Activated T-cell treated with anti-CD3 and anti-CD28 coated beads, Interleukin-2, amount 50 U/mL, for 24 hours (primary cell): Measurements from ENCODE around the gene FAM120A.

Source experiments
- DNase-seq: peaks from one replicate; pipeline ENCODE4 v3.0.0-alpha.2; 2020
- H3K27ac Mint-ChIP-seq: 2 replicates; pipeline ENCODE4 v1.8.0; 2020; ENCODE audit warnings: mild to moderate bottlenecking, mixed read lengths
- H3K27me3 Mint-ChIP-seq: 2 replicates; pipeline ENCODE4 v1.8.0; 2020; ENCODE audit warnings: mixed read lengths
- H3K36me3 Mint-ChIP-seq: 2 replicates; pipeline ENCODE4 v1.8.0; 2020; ENCODE audit warnings: low read depth, mixed read lengths
- H3K4me1 Mint-ChIP-seq: 2 replicates; pipeline ENCODE4 v1.8.0; 2020; ENCODE audit warnings: low read depth, mixed read lengths
- H3K4me3 Mint-ChIP-seq: 2 replicates; pipeline ENCODE4 v1.8.0; 2020; ENCODE audit warnings: mild to moderate bottlenecking, moderate library complexity, mixed read lengths
- H3K9me3 Mint-ChIP-seq: 2 replicates; pipeline ENCODE4 v1.8.0; 2020; ENCODE audit warnings: mixed read lengths

FAM120A gene

GRCh38 chr9:93586290-93587057 is 135.0 kb downstream of the FAM120A start:
- no peak for DNase-seq
- H3K4me1 Mint-ChIP-seq, result peaks cover 70% of the 10 kb centered on the region
- H3K27me3 Mint-ChIP-seq, result no peaks in the 10 kb centered on the region
- H3K4me3 Mint-ChIP-seq, result no peak overlapping the region
- peak overlapping the region; percentile 63 for H3K27ac Mint-ChIP-seq
- peaks cover 21% of the 10 kb centered on the region for H3K36me3 Mint-ChIP-seq
- H3K9me3 Mint-ChIP-seq, result peaks cover 15% of the 10 kb centered on the region

GRCh38 chr9:93587284-93587650 is 135.8 kb downstream of the FAM120A start:
- peaks cover 21% of the 10 kb centered on the region for H3K36me3 Mint-ChIP-seq
- H3K9me3 Mint-ChIP-seq, result peaks cover 15% of the 10 kb centered on the region
- peaks cover 76% of the 10 kb centered on the region for H3K4me1 Mint-ChIP-seq
- H3K27me3 Mint-ChIP-seq, result no peaks in the 10 kb centered on the region
- DNase-seq, result no peak
- H3K27ac Mint-ChIP-seq, result no peak overlapping the region
- no peak overlapping the region for H3K4me3 Mint-ChIP-seq

GRCh38 chr9:93587651-93588347 is 136.3 kb downstream of the FAM120A start:
- H3K4me3 Mint-ChIP-seq, result no peak overlapping the region
- peaks cover 17% of the 10 kb centered on the region for H3K36me3 Mint-ChIP-seq
- H3K27ac Mint-ChIP-seq, result peak overlapping the region; percentile 9
- H3K4me1 Mint-ChIP-seq, result peaks cover 77% of the 10 kb centered on the region
- no peaks in the 10 kb centered on the region for H3K27me3 Mint-ChIP-seq
- H3K9me3 Mint-ChIP-seq, result peaks cover 15% of the 10 kb centered on the region
- DNase-seq, result no peak

- Mint-ChIP-seq H3K4me3 (no peak overlapping the region), H3K9me3 (peaks cover 10% of the 10 kb centered on the region), H3K27me3 (no peaks in the 10 kb centered on the region), H3K36me3 (peaks cover 11% of the 10 kb centered on the region), H3K4me1 (peaks cover 80% of the 10 kb centered on the region), H3K27ac (no peak overlapping the region)
- DNase-seq, result no peak
Observed at GRCh38 chr9:93588641-93589609, 137.4 kb downstream of the FAM120A start.

GRCh38 chr9:93589688-93590087 is 138.2 kb downstream of the FAM120A start:
- Mint-ChIP-seq H3K36me3 (peaks cover 3% of the 10 kb centered on the region), H3K4me1 (peaks cover 78% of the 10 kb centered on the region), H3K9me3 (peaks cover 3% of the 10 kb centered on the region), H3K27me3 (no peaks in the 10 kb centered on the region), H3K27ac (peak overlapping the region; percentile 39), H3K4me3 (no peak overlapping the region)
- DNase-seq, result no peak

- Mint-ChIP-seq H3K27ac (no peak overlapping the region), H3K4me3 (no peak overlapping the region), H3K27me3 (no peaks in the 10 kb centered on the region), H3K4me1 (peaks cover 72% of the 10 kb centered on the region), H3K9me3 (no peaks in the 10 kb centered on the region), H3K36me3 (no peaks in the 10 kb centered on the region)
- DNase-seq, result no peak
Observed at GRCh38 chr9:93590609-93591234, 139.2 kb downstream of the FAM120A start.

GRCh38 chr9:93591301-93592007 is 140.0 kb downstream of the FAM120A start:
- Mint-ChIP-seq H3K27ac (no peak overlapping the region), H3K36me3 (no peaks in the 10 kb centered on the region), H3K27me3 (no peaks in the 10 kb centered on the region), H3K9me3 (no peaks in the 10 kb centered on the region), H3K4me3 (no peak overlapping the region), H3K4me1 (peaks cover 77% of the 10 kb centered on the region)
- DNase-seq, result no peak

- H3K9me3 Mint-ChIP-seq, result no peaks in the 10 kb centered on the region
- no peak overlapping the region for H3K27ac Mint-ChIP-seq
- peaks cover 72% of the 10 kb centered on the region for H3K4me1 Mint-ChIP-seq
- no peak for DNase-seq
- H3K27me3 Mint-ChIP-seq, result no peaks in the 10 kb centered on the region
- H3K36me3 Mint-ChIP-seq, result no peaks in the 10 kb centered on the region
- H3K4me3 Mint-ChIP-seq, result no peak overlapping the region
Observed at GRCh38 chr9:93592008-93592642, 140.6 kb downstream of the FAM120A start.

- no peak for DNase-seq
- Mint-ChIP-seq H3K27ac (no peak overlapping the region), H3K9me3 (no peaks in the 10 kb centered on the region), H3K27me3 (no peaks in the 10 kb centered on the region), H3K4me1 (peaks cover 73% of the 10 kb centered on the region), H3K36me3 (no peaks in the 10 kb centered on the region), H3K4me3 (no peak overlapping the region)
Observed at GRCh38 chr9:93592643-93593021, 141.1 kb downstream of the FAM120A start.

GRCh38 chr9:93593144-93593658 is 141.7 kb downstream of the FAM120A start:
- DNase-seq, result no peak
- H3K9me3 Mint-ChIP-seq, result no peaks in the 10 kb centered on the region
- H3K4me1 Mint-ChIP-seq, result peaks cover 73% of the 10 kb centered on the region
- no peaks in the 10 kb centered on the region for H3K36me3 Mint-ChIP-seq
- no peak overlapping the region for H3K27ac Mint-ChIP-seq
- no peak overlapping the region for H3K4me3 Mint-ChIP-seq
- H3K27me3 Mint-ChIP-seq, result no peaks in the 10 kb centered on the region

- H3K27ac Mint-ChIP-seq, result no peak overlapping the region
- H3K4me1 Mint-ChIP-seq, result peaks cover 73% of the 10 kb centered on the region
- H3K4me3 Mint-ChIP-seq, result no peak overlapping the region
- H3K9me3 Mint-ChIP-seq, result no peaks in the 10 kb centered on the region
- no peak for DNase-seq
- no peaks in the 10 kb centered on the region for H3K27me3 Mint-ChIP-seq
- no peaks in the 10 kb centered on the region for H3K36me3 Mint-ChIP-seq
Observed at GRCh38 chr9:93594041-93594756, 142.7 kb downstream of the FAM120A start.

- H3K27ac Mint-ChIP-seq, result no peak overlapping the region
- no peaks in the 10 kb centered on the region for H3K9me3 Mint-ChIP-seq
- H3K4me3 Mint-ChIP-seq, result no peak overlapping the region
- DNase-seq, result no peak
- no peaks in the 10 kb centered on the region for H3K36me3 Mint-ChIP-seq
- peaks cover 73% of the 10 kb centered on the region for H3K4me1 Mint-ChIP-seq
- H3K27me3 Mint-ChIP-seq, result no peaks in the 10 kb centered on the region
Observed at GRCh38 chr9:93595461-93595860, 144.0 kb downstream of the FAM120A start.
